HepG2 (cell line): ENCODE results near the gene ZNF687. TPM values are rescaled to one million over a fixed set of nuclear protein-coding genes. Genes with fewer than 3 reads are reported as not detected.

ENCODE experiments used
- HOXA3 ChIP-seq: sonication (generic); formaldehyde crosslinking; IDR thresholded peaks from 2 replicates; pipeline ENCODE4 v1.5.0; 2020; ENCODE audit warnings: missing genetic modification reagents
- ZNF878 ChIP-seq: sonication (generic); formaldehyde crosslinking; IDR thresholded peaks from 2 replicates; pipeline ENCODE4 v1.8.1; 2023; ENCODE audit warnings: mild to moderate bottlenecking, missing genetic modification reagents, moderate library complexity
- polyA plus RNA-seq, 8 experiments: library from polyadenylated mRNA; depleted of rRNA in 3 of 8; stranded (reverse) in 7 of 8; unstranded in 1 of 8; fragments of >200 nt; fragmentation: Illumina TruSeq in 4 of 8; extraction: Trizol in 4 of 8; gene quantifications; 2 replicates each; pipeline versions ENCODE4 v1.2.1 to v1.2.3, GENCODE V29; 2011 to 2016; ENCODE audit warnings: low read depth in 4 of 8, missing spikeins in 1 of 8, mixed read lengths in 1 of 8; ENCODE audit not compliant: insufficient read depth in 1 of 8
- total RNA-seq, 5 experiments: library from RNA; depleted of rRNA; stranded (reverse); fragments of >200 nt; fragmentation: Illumina TruSeq; extraction: Trizol; gene quantifications; 2 replicates each; pipeline ENCODE4 v1.2.3, GENCODE V29; 2016; ENCODE audit warnings: low read depth in 1 of 5
- TF ChIP-seq, protein P1 (sequence below): sonication (generic); formaldehyde crosslinking; IDR thresholded peaks from 2 replicates; pipeline ENCODE4 v1.5.0; 2020; ENCODE audit warnings: mild to moderate bottlenecking, missing genetic modification reagents
- TF ChIP-seq, protein P2 (sequence below): sonication (generic); formaldehyde crosslinking; IDR thresholded peaks from 2 replicates; pipeline ENCODE4 v1.5.0; 2020; ENCODE audit warnings: mild to moderate bottlenecking, missing genetic modification reagents, borderline replicate concordance
- TF ChIP-seq, protein P3 (sequence below): sonication (generic); formaldehyde crosslinking; IDR thresholded peaks from 2 replicates; pipeline ENCODE4 v1.8.0; 2022; ENCODE audit warnings: mild to moderate bottlenecking, missing genetic modification reagents, moderate library complexity
- TF ChIP-seq, protein P4 (sequence below), 2 experiments: fragments of 450-650 bp in 1 of 2; sonication (generic) in 1 of 2; formaldehyde crosslinking; IDR thresholded peaks; 2 replicates each; pipeline versions ENCODE4 v1.5.0 to v1.8.0; 2020 to 2022; ENCODE audit warnings: mild to moderate bottlenecking in 1 of 2, missing genetic modification reagents in 1 of 2

ZNF687 gene
- total and polyA plus RNA-seq, 2 of the 13 experiments (the other 11 are each of a cell fraction or from before 2014, with no cell fraction given): 14.1 to 16.5 TPM

DNA sequence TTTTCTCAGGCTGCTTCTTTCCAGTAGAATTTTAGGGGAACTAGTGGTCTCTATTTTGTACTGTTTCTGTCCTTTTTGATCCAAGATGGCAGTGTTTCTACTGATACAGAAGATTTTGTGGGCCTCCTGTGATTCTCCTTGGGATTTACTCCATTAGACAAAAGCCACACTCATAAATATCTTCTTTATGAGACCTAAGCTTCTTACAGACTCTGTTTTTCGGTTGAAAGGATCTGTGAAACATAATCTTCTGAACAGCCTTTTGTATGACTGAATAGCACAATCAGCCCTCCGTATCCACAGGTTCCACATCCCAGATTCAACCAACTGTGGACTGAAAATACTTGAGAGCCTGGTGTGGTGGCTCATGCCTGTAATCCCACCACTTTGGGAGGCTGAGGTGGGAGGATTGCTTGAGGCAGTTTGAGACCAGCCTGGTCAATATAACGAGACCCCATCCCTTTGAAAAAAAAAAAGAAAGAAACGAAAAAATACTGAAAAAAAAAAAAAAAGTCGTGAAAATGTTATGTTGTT is 38.3 kb upstream of the ZNF687 start (continued):
- TF ChIP-seq, protein P1, sequence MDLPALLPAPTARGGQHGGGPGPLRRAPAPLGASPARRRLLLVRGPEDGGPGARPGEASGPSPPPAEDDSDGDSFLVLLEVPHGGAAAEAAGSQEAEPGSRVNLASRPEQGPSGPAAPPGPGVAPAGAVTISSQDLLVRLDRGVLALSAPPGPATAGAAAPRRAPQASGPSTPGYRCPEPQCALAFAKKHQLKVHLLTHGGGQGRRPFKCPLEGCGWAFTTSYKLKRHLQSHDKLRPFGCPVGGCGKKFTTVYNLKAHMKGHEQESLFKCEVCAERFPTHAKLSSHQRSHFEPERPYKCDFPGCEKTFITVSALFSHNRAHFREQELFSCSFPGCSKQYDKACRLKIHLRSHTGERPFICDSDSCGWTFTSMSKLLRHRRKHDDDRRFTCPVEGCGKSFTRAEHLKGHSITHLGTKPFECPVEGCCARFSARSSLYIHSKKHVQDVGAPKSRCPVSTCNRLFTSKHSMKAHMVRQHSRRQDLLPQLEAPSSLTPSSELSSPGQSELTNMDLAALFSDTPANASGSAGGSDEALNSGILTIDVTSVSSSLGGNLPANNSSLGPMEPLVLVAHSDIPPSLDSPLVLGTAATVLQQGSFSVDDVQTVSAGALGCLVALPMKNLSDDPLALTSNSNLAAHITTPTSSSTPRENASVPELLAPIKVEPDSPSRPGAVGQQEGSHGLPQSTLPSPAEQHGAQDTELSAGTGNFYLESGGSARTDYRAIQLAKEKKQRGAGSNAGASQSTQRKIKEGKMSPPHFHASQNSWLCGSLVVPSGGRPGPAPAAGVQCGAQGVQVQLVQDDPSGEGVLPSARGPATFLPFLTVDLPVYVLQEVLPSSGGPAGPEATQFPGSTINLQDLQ (CRISPR knock-in tag): no peak
- TF ChIP-seq, protein P2, sequence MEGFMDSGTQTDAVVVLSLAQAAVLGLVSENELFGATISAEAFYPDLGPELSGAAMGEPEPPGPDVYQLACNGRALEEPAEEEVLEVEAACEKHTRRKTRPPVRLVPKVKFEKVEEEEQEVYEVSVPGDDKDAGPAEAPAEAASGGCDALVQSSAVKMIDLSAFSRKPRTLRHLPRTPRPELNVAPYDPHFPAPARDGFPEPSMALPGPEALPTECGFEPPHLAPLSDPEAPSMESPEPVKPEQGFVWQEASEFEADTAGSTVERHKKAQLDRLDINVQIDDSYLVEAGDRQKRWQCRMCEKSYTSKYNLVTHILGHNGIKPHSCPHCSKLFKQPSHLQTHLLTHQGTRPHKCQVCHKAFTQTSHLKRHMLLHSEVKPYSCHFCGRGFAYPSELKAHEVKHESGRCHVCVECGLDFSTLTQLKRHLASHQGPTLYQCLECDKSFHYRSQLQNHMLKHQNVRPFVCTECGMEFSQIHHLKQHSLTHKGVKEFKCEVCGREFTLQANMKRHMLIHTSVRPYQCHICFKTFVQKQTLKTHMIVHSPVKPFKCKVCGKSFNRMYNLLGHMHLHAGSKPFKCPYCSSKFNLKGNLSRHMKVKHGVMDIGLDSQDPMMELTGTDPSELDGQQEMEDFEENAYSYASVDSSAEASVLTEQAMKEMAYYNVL (CRISPR knock-in tag): no peak
- TF ChIP-seq HOXA3 (CRISPR knock-in tag) (no peak), ZNF878 (CRISPR knock-in tag) (no peak)
- TF ChIP-seq, protein P3, sequence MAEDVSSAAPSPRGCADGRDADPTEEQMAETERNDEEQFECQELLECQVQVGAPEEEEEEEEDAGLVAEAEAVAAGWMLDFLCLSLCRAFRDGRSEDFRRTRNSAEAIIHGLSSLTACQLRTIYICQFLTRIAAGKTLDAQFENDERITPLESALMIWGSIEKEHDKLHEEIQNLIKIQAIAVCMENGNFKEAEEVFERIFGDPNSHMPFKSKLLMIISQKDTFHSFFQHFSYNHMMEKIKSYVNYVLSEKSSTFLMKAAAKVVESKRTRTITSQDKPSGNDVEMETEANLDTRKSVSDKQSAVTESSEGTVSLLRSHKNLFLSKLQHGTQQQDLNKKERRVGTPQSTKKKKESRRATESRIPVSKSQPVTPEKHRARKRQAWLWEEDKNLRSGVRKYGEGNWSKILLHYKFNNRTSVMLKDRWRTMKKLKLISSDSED (CRISPR knock-in tag): no peak
- TF ChIP-seq, protein P4, sequence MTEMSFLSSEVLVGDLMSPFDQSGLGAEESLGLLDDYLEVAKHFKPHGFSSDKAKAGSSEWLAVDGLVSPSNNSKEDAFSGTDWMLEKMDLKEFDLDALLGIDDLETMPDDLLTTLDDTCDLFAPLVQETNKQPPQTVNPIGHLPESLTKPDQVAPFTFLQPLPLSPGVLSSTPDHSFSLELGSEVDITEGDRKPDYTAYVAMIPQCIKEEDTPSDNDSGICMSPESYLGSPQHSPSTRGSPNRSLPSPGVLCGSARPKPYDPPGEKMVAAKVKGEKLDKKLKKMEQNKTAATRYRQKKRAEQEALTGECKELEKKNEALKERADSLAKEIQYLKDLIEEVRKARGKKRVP (CRISPR knock-in tag; IDR thresholded peaks at IDR 0.05): no peak
